H4 (cell line): ENCODE measurements around the gene FBXW8. TPM values are rescaled to one million over a fixed set of nuclear protein-coding genes. Genes with fewer than 3 reads are reported as not detected.
"Not testable (repeated sequence)": the region's sequence is repeated elsewhere in the genome, so short reads cannot be mapped to it uniquely, and the experiment has no call there.

Experiments used
- DNase-seq: peaks from one replicate; pipeline ENCODE4 v3.0.0-alpha.2; 2015; ENCODE audit warnings: low spot score
- total RNA-seq: library from RNA; depleted of rRNA; stranded (reverse); fragments of >200 nt; shearing (Covaris generic); gene quantifications from 2 replicates; pipeline ENCODE4 v1.2.3, GENCODE V29; 2014

FBXW8 gene
- total RNA-seq, 1 experiment from 2014 or later, result 9.8 TPM

DNA sequence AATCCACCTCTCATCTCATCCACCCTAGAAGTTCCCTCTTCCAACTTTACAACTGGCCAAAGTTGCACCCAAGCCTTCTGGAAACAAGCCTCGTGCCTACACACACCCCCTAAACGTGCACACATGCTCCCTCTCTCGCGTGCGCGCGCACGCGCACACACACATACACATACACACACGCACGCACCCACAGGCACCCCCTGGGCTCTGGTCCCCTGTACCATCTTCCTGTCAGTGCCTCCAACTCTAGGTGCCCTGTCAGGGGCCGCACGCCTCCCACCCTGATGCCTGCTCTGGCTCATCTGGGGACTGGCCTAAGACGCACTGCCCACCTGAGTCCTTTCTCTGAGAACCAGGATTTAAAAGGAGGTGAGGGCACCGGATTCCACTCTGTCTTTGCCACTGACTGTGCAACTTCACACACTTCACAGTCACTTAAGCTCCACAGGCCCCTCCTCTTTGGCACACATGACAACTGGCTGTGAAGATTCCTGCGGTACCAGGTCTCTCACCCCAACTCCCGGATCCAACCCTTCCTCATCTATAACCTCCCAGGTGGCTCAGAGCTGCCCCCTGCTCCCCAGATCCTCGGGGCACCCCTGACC, 142.9 kb downstream of the FBXW8 start:
- no peak for DNase-seq

DNA sequence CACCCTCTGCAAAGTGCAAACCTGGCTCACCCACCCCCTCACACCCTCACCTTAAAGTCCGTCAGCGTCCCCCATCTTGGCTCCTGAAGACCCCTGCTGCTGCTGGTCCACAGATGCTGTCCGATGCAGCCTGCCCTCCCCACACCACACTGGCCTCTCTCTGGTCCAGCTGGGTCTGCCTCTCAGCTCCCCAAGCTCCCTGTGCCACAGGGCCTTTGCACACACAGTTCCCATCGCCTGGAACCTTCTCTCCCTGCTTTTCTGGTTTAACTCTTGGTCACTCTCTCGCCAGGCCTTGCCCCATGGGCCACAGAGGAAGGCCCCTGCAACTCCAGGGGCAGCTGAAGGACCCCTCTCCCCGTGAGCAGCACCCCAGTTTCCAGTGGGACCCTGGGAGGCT, 143.5 kb downstream of the FBXW8 start:
- DNase-seq, result no peak

DNA sequence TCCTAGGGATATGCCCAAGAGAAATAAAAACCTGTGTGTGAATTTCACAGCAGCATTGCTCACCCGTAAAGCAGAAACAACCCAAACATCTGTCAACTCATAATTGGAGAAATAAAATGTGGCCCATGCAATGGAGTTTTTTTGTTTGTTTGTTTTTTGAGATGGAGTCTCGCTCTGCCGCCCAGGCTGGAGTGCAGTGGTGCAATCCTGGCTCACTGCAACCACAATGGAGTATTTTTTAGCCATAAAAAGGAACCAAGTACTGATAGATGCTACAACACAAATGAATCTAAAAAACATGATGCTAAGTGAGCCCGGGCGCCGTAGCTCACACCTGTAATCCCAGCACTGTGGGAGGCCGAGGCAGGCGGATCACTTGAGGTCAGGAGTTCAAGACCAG, 146.9 kb downstream of the FBXW8 start:
- DNase-seq, result not testable (repeated sequence)

DNA sequence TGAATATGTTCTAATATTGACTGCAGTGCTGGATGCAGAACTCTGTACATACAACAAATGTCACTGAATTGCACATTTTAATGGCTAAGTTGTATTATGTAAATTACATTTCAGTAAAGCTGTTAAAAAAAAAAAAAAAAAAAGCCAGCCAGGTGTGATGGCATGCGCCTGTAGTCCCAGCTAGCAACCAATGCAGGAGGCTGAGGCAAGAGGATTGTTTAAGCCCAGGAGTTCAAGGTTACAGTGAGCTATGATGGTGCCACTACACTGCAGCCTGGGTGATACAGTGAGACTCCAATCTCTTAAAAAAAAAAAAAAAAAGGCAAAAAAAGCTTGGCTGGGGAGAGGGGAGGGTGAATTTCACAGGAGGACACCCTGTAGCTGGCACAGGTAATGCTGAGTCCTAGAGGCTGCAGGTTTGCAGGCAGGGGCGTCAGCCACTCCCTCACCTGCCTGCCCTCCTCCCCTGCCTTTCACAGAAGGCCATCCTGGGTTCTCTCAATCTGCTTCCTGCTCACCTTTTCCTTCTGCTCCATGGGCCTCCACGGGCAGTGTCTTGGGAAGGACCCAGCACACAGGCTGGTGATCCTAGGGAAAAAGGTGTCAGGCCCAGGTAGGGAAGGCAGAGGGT, 147.8 kb downstream of the FBXW8 start:
- DNase-seq, result no peak

DNA sequence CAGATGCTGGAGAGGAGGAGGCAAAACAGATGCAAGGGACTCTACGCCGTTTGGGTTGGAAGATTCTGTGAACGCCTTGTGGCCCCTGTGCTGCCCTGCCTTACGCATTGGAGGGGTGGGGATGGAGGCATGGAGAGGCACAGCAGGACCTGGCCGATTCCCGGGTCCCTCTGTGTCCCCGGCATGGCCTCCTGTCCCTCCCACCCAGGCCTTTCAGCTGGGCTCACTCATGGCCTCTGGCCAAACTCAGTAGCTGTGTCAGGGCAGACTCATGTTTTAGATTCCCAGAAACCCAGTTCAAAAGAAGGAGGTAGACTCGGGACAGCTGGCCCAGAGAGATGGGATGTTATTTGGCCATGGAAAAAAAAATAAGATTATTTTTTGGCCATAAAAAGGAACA, 148.4 kb downstream of the FBXW8 start:
- DNase-seq, result no peak

DNA sequence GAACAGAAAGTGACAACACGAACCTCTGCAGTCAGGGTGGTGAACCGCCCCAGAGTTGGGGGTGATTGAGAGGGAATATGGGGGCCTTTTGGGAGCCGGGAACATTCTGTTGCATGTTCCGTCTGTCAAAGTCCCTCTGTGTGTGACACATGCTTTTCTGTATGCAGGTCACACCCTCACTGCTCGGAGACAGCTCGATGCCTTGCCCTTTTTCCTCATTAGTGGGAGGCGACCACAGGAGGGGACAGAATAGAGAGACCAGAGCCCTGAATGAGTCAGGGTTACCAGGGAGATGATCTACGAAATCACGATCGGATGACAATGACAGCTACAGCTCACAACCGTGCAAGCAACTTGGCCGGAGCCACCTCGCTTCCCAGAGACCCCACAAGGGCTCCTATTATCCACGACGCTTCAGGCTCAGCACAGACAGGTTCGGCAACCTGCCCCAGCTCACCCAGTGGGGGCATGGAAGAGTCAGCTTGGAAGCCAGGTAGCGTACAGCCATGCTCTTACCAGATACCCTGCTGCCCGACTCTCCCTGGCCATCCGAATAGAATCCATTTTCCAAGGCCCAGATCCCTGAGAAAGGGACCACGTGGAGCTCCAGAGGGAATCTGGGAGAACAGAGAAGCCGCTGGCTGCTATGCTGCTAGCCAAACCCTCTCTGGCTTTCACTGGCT, 149.6 kb downstream of the FBXW8 start:
- no peak for DNase-seq

DNA sequence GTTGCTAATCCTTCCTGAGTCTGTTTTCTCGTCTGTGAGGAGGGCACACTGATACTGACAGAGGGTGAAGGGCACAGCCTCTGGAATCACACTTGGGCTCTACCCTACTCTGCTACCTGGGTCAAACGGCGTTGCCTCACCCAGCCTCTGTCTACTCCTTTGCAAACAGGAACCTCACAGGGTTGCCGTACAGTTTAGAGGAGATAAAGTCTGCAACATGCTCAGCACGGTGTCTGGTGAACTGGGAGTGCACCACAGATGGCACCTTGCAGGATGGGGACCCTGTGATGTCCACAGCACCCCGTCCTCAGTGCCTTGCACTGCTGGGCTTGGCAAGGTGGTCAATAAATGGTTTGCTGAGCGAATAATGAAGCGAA, 150.2 kb downstream of the FBXW8 start:
- no peak for DNase-seq

DNA sequence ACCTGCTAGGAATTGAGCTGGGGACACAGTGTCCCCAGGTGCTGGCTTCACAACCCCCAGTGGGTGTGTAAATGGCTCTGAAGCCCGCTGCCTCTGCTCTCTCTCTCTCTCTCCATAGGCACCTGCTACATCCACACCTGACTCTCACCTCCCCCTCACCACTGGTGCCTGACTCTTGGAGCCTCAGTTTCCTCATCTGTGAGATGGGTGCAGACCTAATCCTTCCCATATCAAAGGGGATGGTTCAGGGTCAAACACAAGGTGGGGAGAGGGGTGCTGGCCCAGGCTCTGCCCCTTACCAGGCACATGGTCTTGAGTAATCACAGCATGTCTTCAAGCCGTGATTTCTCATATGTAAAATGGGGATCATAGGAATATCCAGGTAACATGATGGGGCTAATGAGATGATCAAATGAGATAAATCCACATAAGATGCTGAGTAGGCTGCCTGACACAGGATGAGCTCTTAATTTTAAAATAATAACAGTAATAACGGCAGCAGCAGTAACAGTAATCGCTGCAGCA, 150.9 kb downstream of the FBXW8 start:
- DNase-seq, result no peak

DNA sequence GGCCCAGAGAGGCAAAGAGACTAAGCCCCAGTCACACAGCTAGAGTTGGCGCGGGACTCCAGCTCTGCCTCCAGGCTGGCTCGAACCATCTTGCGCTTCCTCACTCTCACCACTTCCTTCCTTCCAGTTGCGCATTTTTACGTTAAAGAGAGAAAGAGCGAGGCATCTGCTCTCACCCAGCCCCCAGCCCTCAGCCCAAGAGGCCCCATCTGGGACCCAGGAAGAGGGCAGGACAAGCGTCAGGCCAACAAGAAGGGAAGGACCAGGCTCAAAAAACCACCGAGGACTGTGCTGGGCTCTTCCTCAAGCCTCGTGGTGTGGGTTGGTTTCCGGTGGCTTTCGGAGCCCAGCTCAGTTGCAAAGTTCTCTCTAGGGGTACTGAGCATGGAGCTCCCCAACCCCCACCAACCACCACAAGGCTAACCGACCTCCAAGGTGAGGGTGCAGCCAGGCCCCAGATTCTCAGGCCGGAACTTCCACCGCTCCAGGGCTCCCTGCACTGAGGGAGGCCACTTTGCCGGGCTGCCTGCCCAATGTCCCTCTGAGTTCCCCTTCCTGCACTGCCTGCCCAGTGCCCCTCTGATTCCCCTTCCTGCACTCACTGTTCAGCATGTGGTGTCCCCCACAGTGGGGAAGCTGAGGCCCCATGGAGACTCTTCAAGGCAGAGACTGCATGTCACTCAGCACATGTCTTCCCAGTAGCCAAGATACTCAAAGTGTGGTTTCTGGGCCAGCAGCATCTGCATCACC, 152.6 kb downstream of the FBXW8 start:
- DNase-seq, result no peak

DNA sequence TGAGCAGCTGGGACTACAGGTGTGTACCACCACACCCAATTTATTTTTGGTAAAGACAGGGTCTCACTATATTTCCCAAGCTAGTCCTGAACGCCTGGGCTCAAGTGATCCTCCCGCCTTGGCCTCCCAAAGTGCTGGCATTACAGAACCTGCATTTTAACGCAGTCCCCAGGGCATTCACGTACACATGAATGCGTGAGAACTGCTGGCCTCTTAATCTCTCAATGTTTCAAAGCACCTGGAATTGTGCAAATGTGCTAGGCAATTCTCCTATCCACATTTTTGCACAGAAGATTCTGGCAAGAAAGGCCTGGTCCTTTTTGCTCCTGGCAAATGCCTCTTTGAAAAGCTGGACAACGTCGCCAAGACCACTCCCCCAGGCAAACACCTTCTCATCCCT, 153.3 kb downstream of the FBXW8 start:
- no peak for DNase-seq

DNA sequence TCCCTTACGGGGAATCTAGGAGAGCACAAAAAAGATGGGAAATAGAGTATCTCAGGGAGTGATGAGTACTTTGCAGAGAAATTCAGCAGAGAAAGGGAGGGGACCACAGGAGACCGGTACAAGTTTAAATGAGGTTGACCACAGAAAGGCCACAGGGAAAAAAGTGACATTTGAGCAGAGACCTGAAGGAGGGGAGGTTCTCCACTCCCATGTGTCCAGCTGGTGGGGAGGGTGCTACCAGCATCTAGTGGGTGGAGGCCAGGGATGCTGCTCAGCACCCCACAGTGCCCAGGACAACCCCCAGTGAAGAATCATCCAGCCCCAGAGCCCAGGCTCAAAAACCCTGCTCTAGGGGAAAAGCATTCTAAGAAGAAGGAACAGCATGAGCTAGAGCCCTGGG, 153.8 kb downstream of the FBXW8 start:
- no peak for DNase-seq

DNA sequence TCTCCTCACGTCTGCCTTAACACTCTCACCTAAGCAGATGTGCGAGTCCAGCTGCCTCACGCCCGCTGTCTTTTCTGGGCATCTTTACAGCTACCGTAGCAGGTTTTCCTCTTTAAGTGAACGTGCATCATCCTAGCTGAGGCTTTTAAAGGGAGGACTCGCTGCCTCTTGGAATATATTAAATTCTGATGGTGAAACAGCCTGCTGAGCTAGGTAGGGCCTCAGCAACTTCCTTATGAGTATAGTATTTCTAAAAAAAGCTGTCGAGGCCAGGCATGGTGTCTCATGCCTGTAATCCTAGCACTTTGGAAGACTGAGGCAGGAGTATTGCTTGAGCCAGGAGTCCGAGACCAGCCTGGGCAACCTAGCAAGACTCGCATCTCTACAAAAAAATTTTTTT, 156.3 kb downstream of the FBXW8 start:
- no peak for DNase-seq

DNA sequence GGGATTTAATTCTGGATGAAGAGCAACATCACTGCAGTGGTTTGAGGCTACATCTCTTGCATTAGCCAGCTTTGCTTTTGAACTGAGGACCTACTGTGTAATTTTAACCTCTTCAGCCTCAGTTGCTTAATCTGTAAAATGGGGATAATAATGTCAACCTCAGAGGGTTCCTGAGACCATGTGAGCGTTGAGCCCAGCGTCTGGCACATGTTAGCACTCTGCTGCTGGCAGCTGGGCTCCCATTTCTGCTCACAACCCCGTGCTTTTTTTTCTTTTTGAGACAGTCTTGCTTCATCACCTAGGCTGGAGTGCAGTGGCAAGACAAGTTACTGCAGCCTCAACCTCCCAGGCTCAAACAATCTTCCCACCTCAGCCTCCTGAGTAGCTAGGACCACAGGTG, 156.9 kb downstream of the FBXW8 start:
- no peak for DNase-seq

DNA sequence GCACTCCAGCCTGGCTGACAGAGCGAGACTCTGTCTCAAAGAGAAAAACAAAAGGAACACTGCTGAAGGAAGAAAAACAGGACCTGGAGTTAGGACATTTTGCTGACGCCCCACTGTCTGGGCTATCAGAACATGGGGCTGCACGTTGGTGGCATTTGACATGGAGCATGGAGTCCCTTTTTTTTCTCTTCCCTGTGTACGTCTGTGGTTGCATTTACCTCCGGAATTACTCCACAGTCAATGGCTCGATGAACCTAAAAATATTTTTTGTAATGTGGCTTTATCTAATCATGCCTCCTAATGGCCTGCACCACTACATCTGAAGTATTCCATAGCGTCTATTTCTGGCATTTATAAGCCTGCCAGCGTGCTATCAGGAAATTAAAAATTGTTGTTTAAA, 157.7 kb downstream of the FBXW8 start:
- DNase-seq, result no peak

DNA sequence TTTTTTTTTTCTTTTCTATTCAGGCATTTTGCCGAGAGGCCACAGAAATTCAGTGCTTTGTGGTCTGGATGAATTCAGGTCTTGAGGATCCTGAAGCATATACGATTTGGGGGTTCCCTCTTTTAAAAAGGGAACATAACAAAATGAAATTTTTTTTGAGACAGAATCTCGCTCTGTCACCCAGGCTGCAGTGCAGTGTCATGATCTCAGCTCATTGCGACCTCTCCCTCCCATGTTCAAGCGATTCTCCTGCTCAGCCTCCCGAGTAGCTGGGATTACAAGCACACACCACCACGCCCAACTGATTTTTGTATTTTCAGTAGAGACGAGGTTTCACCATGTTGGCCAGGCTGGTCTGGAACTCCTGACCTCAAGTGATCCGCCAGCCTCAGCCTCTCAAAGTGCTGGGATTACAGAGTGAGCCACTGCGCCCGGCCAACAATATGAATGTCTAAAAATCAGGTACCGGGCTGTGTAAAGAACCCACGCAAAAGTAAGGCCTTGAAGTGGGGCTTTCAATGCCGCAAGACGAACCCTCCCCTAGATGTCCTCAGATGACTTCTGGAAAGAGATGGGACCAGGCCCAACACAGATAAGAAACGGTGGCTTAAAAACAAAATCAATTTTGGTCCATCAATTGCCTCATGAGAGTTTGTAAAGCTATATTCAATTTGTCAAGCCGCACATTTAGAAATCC, 158.5 kb downstream of the FBXW8 start:
- no peak for DNase-seq

DNA sequence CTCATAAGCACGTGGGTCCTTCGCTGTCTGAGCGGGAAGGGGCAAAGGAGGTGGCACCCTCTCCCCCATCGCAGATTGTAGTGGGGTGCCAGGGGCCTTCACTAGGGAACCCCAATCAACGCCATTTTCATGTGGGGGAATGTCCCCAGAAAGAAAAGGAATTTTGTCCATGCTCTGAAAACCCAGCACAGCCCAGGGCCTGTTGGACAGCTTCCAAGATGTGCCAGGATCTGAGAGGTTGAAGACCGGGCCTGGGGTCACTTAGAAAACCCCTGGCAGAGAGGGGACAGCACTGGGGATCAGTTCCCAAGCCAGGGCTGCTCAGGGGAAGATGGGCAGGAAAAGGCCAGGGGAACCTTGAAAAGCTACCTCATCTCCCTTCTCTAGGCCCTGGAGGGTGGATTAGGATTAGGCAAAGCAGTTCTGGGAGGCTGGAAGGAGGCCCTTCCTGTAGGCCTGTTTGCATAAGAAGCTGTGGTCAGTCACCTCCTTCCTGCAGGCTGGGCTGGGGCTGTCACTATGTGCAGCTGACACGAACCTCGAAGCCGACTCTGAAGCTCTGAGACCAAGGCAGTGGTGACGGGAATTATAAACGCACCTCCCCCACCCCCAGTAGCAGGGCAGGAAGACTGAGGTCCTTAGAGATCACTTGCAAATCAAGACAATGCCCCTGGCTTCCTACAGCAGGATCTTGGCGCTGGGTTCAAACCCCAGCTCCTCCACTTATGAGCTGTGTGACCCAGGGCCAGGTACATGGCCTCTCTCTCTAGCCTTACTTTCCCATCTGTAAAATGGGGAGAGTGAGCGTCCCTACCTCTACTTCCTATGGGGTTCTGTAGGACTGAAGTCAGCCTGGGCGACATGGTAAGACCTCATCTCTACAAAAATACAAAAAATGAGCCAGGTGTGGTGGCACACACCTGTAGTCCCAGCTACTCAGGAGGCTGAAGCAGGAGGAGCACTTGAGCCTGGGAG, 159.5 kb downstream of the FBXW8 start:
- no peak for DNase-seq

DNA sequence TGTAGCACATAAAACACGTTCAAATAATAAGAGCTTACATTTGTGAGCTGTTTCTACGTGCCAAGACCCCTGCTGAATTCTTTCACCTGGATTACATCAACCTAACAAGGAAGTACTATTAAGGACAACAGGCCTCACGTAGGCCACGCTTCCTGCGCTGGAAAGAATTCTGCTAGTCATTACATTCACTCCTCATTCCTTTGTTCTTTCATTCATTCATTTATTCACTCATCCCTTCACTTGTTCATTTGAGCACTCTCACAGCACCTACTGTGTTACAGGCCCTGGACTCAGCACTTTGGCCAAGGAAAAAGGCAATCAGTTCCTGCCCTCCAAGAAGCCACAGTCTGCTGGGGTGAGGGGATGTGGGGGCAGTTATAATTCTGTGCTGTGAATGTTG, 160.3 kb downstream of the FBXW8 start:
- no peak for DNase-seq

DNA sequence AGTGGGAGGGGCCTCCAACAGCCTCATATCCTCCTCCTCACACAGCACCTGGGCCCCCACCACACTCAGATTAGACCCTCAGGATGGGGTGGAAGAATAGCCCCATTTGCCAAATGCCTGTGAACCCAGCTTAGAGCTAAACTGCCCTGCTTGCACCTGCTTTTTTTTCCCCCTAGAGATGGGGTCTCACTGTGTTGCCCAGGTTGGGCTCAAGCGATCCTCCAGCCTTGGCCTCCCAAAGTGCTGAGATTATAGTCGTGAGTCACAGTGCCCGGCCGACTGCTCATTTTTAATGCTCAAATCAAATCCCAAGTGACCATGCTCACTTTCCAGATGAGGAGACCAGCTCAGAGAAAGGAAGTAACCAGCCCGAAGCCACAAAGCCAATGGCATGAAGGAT, 161.4 kb downstream of the FBXW8 start:
- DNase-seq, result no peak

DNA sequence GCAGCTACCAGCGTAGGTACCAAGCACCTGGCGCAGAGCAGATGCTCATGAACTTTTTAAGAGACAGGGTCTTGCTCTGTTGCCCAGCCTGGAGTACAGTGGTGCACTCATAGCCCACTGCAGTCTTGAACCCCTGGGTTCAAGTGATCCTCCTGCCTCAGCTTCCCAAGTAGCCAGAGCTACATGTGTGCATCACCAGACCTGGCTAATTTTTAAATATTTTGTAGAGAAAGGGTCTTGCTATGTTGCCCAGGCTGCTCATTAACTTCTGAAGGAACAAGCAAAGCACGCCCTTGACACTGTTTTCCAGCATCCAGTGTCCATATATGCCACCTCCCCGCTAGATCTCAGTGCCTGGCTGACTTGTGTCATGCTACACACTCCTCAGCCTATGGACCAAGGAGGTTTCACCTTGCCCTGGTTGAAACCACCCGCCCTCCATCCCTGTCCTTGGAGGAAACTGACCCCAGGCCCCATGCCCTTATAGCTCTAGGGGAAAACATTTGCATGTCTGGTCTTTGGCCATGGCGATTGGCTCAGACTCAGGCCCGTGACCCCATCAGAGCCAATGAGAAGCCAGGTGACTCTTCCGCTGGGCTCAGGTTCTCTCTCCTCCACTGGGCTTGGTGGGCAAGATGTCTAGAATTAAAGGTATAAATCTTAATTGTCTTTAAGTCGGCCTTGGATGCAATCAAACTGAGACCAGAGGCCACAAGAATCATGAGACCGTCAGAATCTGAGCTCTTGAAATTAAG, 162.2 kb downstream of the FBXW8 start:
- DNase-seq, result no peak

DNA sequence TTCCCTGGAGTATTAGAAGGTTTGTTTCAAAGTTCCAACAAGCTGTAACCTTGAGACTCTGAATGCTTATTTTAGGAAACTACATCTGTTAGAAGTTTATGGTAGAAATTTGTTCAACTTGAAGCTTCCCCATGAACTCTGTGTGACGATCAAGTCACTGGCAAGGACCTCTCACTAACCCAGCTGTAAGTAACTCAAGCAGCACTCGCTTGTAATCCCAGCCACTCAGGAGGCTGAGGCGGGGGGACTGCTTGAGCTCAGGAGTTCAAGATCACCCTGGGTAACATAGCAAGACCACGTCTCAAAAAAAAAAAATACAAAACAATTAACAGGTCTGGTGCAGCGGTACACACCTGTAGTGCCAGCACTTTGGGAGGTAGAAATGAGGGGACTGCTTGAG, 162.9 kb downstream of the FBXW8 start:
- no peak for DNase-seq
